HCT116 (cell line): ENCODE data around the gene SLC5A1.

Experiments
- CEBPB ChIP-seq: IDR thresholded peaks from 2 replicates; pipeline ENCODE4 v1.6.1; 2012; ENCODE audit warnings: low read depth
- EGR1 ChIP-seq: IDR thresholded peaks from 2 replicates; pipeline ENCODE4 v1.6.1; 2012; ENCODE audit warnings: low read depth
- ELF1 ChIP-seq: IDR thresholded peaks from 2 replicates; pipeline ENCODE4 v1.6.1; 2012; ENCODE audit warnings: low read depth, borderline replicate concordance
- EZH2 ChIP-seq: fragments of 200-600 bp; sonication (generic); IDR thresholded peaks from 2 replicates; pipeline ENCODE4 v1.6.1; 2017; ENCODE audit warnings: antibody characterized with exemption, mixed run types
- EZH2phosphoT487 ChIP-seq: fragments of 200-600 bp; IDR thresholded peaks from 2 replicates; pipeline ENCODE4 v1.6.1; 2018; ENCODE audit warnings: antibody characterized with exemption, borderline replicate concordance
- FOSL1 ChIP-seq: IDR thresholded peaks from 2 replicates; pipeline ENCODE4 v1.6.1; 2012; ENCODE audit warnings: low read depth
- POLR2A ChIP-seq: IDR thresholded peaks from 2 replicates; pipeline ENCODE4 v1.7.0; 2011; ENCODE audit warnings: borderline replicate concordance; ENCODE audit not compliant: insufficient read depth, insufficient read length; ENCODE audit errors: extremely low read depth
- RAD21 ChIP-seq: IDR thresholded peaks from 2 replicates; pipeline ENCODE4 v1.6.1; 2012; ENCODE audit warnings: low read depth, mild to moderate bottlenecking
- YY1 ChIP-seq: IDR thresholded peaks from 2 replicates; pipeline ENCODE4 v1.6.1; 2011; ENCODE audit warnings: low read length, low read depth, moderate library complexity, mild to moderate bottlenecking; ENCODE audit not compliant: insufficient replicate concordance; ENCODE audit errors: extremely low read depth
- ZFX ChIP-seq: fragments of 450-650 bp; IDR thresholded peaks from 2 replicates; pipeline ENCODE4 v1.6.1; 2017
- TF ChIP-seq, protein P1 (sequence below): IDR thresholded peaks from 2 replicates; pipeline ENCODE4 v1.6.1; 2012
- TF ChIP-seq, protein P2 (sequence below): IDR thresholded peaks from 2 replicates; pipeline ENCODE4 v1.6.1; 2011; ENCODE audit warnings: mild to moderate bottlenecking, low read length, moderate library complexity; ENCODE audit not compliant: insufficient replicate concordance; ENCODE audit errors: extremely low read depth
- TF ChIP-seq, protein P3 (sequence below): IDR thresholded peaks from 2 replicates; pipeline ENCODE4 v1.6.1; 2012; ENCODE audit warnings: low read depth
- TF ChIP-seq, protein P4 (sequence below), 3 experiments: fragments of 200-600 bp in 1 of 3; sonication (generic) in 1 of 3; IDR thresholded peaks in 2 of 3; conservative IDR thresholded peaks in 1 of 3; 2 replicates each; pipeline ENCODE4 v1.5.1; 2012 to 2017; ENCODE audit warnings: low read depth in 2 of 3, low read length in 2 of 3, antibody characterized with exemption in 1 of 3, borderline replicate concordance in 1 of 3, control low read depth in 1 of 3, mild to moderate bottlenecking in 1 of 3, mixed read lengths in 1 of 3, mixed run types in 1 of 3, moderate library complexity in 1 of 3; ENCODE audit not compliant: insufficient read depth in 1 of 3

DNA sequence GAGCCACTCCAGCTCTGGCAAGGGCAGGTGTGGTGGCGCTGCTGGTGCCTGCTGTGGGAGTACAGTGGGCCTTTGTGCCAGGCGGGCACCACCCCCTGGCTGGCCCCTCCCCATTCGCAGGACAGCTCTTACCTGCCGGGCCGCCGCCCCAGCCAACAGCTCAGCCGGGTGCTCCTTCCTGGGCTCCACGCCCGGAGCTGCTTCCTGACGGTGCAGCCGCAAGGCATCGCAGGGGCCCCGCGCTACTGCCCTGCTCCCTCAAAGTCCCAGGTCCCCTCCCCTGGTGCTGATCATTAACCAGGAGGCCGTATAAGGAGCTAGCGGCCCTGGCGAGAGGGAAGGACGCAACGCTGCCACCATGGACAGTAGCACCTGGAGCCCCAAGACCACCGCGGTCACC, at the start of gene SLC5A1:
- TF ChIP-seq, protein P1, sequence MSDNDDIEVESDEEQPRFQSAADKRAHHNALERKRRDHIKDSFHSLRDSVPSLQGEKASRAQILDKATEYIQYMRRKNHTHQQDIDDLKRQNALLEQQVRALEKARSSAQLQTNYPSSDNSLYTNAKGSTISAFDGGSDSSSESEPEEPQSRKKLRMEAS = no peak
- TF ChIP-seq POLR2A = no peak
- TF ChIP-seq, protein P2, sequence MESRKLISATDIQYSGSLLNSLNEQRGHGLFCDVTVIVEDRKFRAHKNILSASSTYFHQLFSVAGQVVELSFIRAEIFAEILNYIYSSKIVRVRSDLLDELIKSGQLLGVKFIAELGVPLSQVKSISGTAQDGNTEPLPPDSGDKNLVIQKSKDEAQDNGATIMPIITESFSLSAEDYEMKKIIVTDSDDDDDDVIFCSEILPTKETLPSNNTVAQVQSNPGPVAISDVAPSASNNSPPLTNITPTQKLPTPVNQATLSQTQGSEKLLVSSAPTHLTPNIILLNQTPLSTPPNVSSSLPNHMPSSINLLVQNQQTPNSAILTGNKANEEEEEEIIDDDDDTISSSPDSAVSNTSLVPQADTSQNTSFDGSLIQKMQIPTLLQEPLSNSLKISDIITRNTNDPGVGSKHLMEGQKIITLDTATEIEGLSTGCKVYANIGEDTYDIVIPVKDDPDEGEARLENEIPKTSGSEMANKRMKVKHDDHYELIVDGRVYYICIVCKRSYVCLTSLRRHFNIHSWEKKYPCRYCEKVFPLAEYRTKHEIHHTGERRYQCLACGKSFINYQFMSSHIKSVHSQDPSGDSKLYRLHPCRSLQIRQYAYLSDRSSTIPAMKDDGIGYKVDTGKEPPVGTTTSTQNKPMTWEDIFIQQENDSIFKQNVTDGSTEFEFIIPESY = no peak
- TF ChIP-seq, protein P3, sequence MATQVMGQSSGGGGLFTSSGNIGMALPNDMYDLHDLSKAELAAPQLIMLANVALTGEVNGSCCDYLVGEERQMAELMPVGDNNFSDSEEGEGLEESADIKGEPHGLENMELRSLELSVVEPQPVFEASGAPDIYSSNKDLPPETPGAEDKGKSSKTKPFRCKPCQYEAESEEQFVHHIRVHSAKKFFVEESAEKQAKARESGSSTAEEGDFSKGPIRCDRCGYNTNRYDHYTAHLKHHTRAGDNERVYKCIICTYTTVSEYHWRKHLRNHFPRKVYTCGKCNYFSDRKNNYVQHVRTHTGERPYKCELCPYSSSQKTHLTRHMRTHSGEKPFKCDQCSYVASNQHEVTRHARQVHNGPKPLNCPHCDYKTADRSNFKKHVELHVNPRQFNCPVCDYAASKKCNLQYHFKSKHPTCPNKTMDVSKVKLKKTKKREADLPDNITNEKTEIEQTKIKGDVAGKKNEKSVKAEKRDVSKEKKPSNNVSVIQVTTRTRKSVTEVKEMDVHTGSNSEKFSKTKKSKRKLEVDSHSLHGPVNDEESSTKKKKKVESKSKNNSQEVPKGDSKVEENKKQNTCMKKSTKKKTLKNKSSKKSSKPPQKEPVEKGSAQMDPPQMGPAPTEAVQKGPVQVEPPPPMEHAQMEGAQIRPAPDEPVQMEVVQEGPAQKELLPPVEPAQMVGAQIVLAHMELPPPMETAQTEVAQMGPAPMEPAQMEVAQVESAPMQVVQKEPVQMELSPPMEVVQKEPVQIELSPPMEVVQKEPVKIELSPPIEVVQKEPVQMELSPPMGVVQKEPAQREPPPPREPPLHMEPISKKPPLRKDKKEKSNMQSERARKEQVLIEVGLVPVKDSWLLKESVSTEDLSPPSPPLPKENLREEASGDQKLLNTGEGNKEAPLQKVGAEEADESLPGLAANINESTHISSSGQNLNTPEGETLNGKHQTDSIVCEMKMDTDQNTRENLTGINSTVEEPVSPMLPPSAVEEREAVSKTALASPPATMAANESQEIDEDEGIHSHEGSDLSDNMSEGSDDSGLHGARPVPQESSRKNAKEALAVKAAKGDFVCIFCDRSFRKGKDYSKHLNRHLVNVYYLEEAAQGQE = no peak
- TF ChIP-seq EGR1 = no peak
- TF ChIP-seq, protein P4, sequence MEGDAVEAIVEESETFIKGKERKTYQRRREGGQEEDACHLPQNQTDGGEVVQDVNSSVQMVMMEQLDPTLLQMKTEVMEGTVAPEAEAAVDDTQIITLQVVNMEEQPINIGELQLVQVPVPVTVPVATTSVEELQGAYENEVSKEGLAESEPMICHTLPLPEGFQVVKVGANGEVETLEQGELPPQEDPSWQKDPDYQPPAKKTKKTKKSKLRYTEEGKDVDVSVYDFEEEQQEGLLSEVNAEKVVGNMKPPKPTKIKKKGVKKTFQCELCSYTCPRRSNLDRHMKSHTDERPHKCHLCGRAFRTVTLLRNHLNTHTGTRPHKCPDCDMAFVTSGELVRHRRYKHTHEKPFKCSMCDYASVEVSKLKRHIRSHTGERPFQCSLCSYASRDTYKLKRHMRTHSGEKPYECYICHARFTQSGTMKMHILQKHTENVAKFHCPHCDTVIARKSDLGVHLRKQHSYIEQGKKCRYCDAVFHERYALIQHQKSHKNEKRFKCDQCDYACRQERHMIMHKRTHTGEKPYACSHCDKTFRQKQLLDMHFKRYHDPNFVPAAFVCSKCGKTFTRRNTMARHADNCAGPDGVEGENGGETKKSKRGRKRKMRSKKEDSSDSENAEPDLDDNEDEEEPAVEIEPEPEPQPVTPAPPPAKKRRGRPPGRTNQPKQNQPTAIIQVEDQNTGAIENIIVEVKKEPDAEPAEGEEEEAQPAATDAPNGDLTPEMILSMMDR (IDR thresholded peaks at IDR 0.05 in 2 of 3, conservative IDR thresholded peaks at IDR 0.05 in 1 of 3; ENCODE audit: borderline replicate concordance in 1 of 3, insufficient read depth in 1 of 3, low read depth in 2 of 3, low read length in 2 of 3) = no peak
- TF ChIP-seq YY1 = no peak
- no peak for TF ChIP-seq RAD21
- no peak for TF ChIP-seq ELF1
- TF ChIP-seq FOSL1 = no peak
- no peak for TF ChIP-seq EZH2phosphoT487
- no peak for TF ChIP-seq EZH2
- TF ChIP-seq CEBPB = no peak
- no peak for TF ChIP-seq ZFX
